GM12878 (cell line): ENCODE data around the gene CSNK1G2. TPM values are rescaled to one million over a fixed set of nuclear protein-coding genes. Genes with fewer than 3 reads are reported as not detected.

ENCODE experiments used
- ATAC-seq: fragments of 200-7000 bp; cut with Tn5 transposase; 3 replicates; pipeline ENCODE4 v1.9.1; 2020; ENCODE audit warnings: mild to moderate bottlenecking, moderate library complexity
- BruUV-seq: library from RNA; stranded (reverse); fragments of 400-500 nt; replicated peaks from 2 replicates; lab custom pipeline; 2021; lab: Mats Ljungman, UMichigan
- CTCF ChIA-PET: fragments of 300-600 bp; sonication (Branson Sonifier 250); formaldehyde crosslinking; extraction: SDS; loops from one replicate; lab custom pipeline; 2021; ENCODE audit warnings: inconsistent platforms; lab: Yijun Ruan, JAX
- POLR2A ChIA-PET: fragments of 350-600 bp; formaldehyde crosslinking; extraction: SDS; loops from one replicate; lab custom pipeline; 2021; ENCODE audit warnings: inconsistent platforms; lab: Charles Lee
- RAD21 ChIA-PET: fragments of 300-600 bp; sonication (Branson Sonifier 250); formaldehyde crosslinking; loops from one replicate; lab custom pipeline; 2023; ENCODE audit warnings: antibody characterized with exemption; ENCODE audit not compliant: unreplicated experiment; lab: Charles Lee
- SMC1A ChIA-PET: fragments of 300-600 bp; sonication (Branson Sonifier 250); formaldehyde crosslinking; loops from one replicate; lab custom pipeline; 2023; ENCODE audit not compliant: unreplicated experiment, uncharacterized antibody; lab: Charles Lee
- DNase-seq: peaks from one replicate; pipeline ENCODE4 v3.0.0-alpha.2; 2011; ENCODE audit warnings: low read depth, low spot score
- FAIRE-seq: peaks from 3 replicates; lab custom pipeline; 2011; peaks lifted over from hg19 to GRCh38; lab: Jason Lieb, UNC
- H2AFZ ChIP-seq: 2 replicates; pipeline ENCODE4 v1.6.0; 2011; ENCODE audit warnings: low read depth, low read length, control low read depth; ENCODE audit not compliant: control insufficient read depth
- H3K27ac ChIP-seq: 2 replicates; pipeline ENCODE4 v1.5.1; 2011; ENCODE audit warnings: control low read depth; ENCODE audit not compliant: control insufficient read depth, insufficient read depth
- H3K27me3 ChIP-seq, 2 experiments: replicated peaks in 1 of 2; 2 replicates each; pipeline versions ENCODE4 v1.6.0 to v1.6.1; 2011; ENCODE audit warnings: low read length in 1 of 2; ENCODE audit not compliant: control insufficient read depth in 2 of 2, insufficient read depth in 2 of 2
- H3K36me3 ChIP-seq, 2 experiments: 2 replicates each; pipeline ENCODE4 v1.5.1; 2011; ENCODE audit warnings: low read length in 1 of 2; ENCODE audit not compliant: control insufficient read depth in 2 of 2, insufficient read depth in 2 of 2
- H3K4me1 ChIP-seq: 2 replicates; pipeline ENCODE4 v1.6.1; 2011; ENCODE audit warnings: mild to moderate bottlenecking, low read length, moderate library complexity, mixed read lengths; ENCODE audit not compliant: control insufficient read depth, insufficient read depth
- H3K4me2 ChIP-seq: 2 replicates; pipeline ENCODE4 v1.6.0; 2011; ENCODE audit warnings: control low read depth; ENCODE audit not compliant: control insufficient read depth, insufficient read depth
- H3K4me3 ChIP-seq: fragments of 200-600 bp; sonication (generic); 2 replicates; pipeline ENCODE4 v1.5.1; 2016
- H3K79me2 ChIP-seq: 2 replicates; pipeline ENCODE4 v1.6.0; 2011; ENCODE audit warnings: low read length; ENCODE audit not compliant: control insufficient read depth, insufficient read depth
- H3K9ac ChIP-seq: 2 replicates; pipeline ENCODE4 v1.8.0; 2011; ENCODE audit warnings: low read length, control low read depth, mixed read lengths; ENCODE audit not compliant: control insufficient read depth, insufficient read depth
- H3K9me3 ChIP-seq: replicated peaks from 3 replicates; pipeline ENCODE4 v1.5.1; 2011; ENCODE audit warnings: mild to moderate bottlenecking, low read length; ENCODE audit not compliant: control insufficient read depth, insufficient read depth
- H4K20me1 ChIP-seq: 2 replicates; pipeline ENCODE4 v1.6.0; 2011; ENCODE audit not compliant: control insufficient read depth, insufficient read depth
- ATF7 ChIP-seq: fragments of 450-650 bp; IDR thresholded peaks from 2 replicates; pipeline ENCODE4 v1.6.1; 2016; ENCODE audit warnings: low read depth, mild to moderate bottlenecking
- BHLHE40 ChIP-seq, 2 experiments: fragments of 450-650 bp in 1 of 2; IDR thresholded peaks; 2 replicates each; pipeline ENCODE4 v1.6.1; 2011 to 2017; ENCODE audit warnings: low read depth in 2 of 2, borderline replicate concordance in 1 of 2, improper control_type of control experiment in 1 of 2, low read length in 1 of 2, mild to moderate bottlenecking in 1 of 2
- BRCA1 ChIP-seq: IDR thresholded peaks from 2 replicates; pipeline ENCODE4 v1.6.1; 2011; ENCODE audit warnings: low read depth, low read length, improper control_type of control experiment
- DPF2 ChIP-seq: fragments of 450-650 bp; IDR thresholded peaks from 2 replicates; pipeline ENCODE4 v1.6.1; 2017; ENCODE audit warnings: mild to moderate bottlenecking
- EZH2 ChIP-seq: IDR thresholded peaks from 2 replicates; pipeline ENCODE4 v1.6.1; 2012; ENCODE audit warnings: low read depth, mild to moderate bottlenecking, control low read depth, inconsistent platforms, low read length, borderline replicate concordance; ENCODE audit not compliant: control insufficient read depth
- IKZF1 ChIP-seq: fragments of 450-650 bp; conservative IDR thresholded peaks from 2 replicates; pipeline ENCODE4 v1.6.1; 2017; ENCODE audit warnings: antibody characterized with exemption, mild to moderate bottlenecking
- IKZF2 ChIP-seq, 2 experiments: fragments of 450-650 bp; IDR thresholded peaks; 2 replicates each; pipeline ENCODE4 v1.6.1; 2017; ENCODE audit warnings: mild to moderate bottlenecking in 2 of 2, moderate library complexity in 2 of 2
- MEF2B ChIP-seq: fragments of 450-650 bp; IDR thresholded peaks from 2 replicates; pipeline ENCODE4 v1.6.1; 2018; ENCODE audit warnings: mild to moderate bottlenecking, moderate library complexity; ENCODE audit not compliant: partially characterized antibody, poor library complexity, severe bottlenecking
- NBN ChIP-seq: fragments of 450-650 bp; IDR thresholded peaks from 2 replicates; pipeline ENCODE4 v1.6.1; 2016
- NFXL1 ChIP-seq: fragments of 450-650 bp; IDR thresholded peaks from 2 replicates; pipeline ENCODE4 v1.6.1; 2017; ENCODE audit warnings: antibody characterized with exemption, mild to moderate bottlenecking, borderline replicate concordance
- NR2C1 ChIP-seq: fragments of 450-650 bp; IDR thresholded peaks from 2 replicates; pipeline ENCODE4 v1.6.1; 2017; ENCODE audit warnings: antibody characterized with exemption, mild to moderate bottlenecking, moderate library complexity
- NR2C2 ChIP-seq: IDR thresholded peaks from 2 replicates; pipeline ENCODE4 v1.6.1; 2011; ENCODE audit warnings: borderline replicate concordance, low read depth; ENCODE audit not compliant: control insufficient read depth, insufficient read length
- SP1 ChIP-seq: IDR thresholded peaks from one replicate; pipeline ENCODE4 v1.6.1; 2011; ENCODE audit warnings: low read depth, low read length
- SREBF2 ChIP-seq: IDR thresholded peaks from 2 replicates; pipeline ENCODE4 v1.6.1; 2012; ENCODE audit warnings: mild to moderate bottlenecking, low read length
- TARDBP ChIP-seq: IDR thresholded peaks from 2 replicates; pipeline ENCODE4 v1.6.1; 2016; ENCODE audit warnings: borderline replicate concordance
- TBL1XR1 ChIP-seq: IDR thresholded peaks from 2 replicates; pipeline ENCODE4 v1.6.1; 2012; ENCODE audit warnings: low read depth, low read length, improper control_type of control experiment
- ZNF207 ChIP-seq: fragments of 450-650 bp; IDR thresholded peaks from 2 replicates; pipeline ENCODE4 v1.6.1; 2014; ENCODE audit warnings: antibody characterized with exemption, mild to moderate bottlenecking, borderline replicate concordance
- WGBS: methylation state at CpG from one replicate; pipeline ENCODE4 v1.1.6; 2016; ENCODE audit warnings: low lambda C conversion rate; ENCODE audit not compliant: insufficient replicate concordance, insufficient coverage; ENCODE audit errors: missing lambda C conversion rate; 5-methylcytosine and 5-hydroxymethylcytosine counted together
- in situ Hi-C: fragments of 300-500 bp; cut with MboI; formaldehyde crosslinking; loops from 9 replicates; pipeline ENCODE4 v1.14.3; 2018; ENCODE audit warnings: mixed read lengths
- intact Hi-C: fragments of 100-400 bp; cut with micrococcal nuclease; formaldehyde crosslinking; loops from one replicate; pipeline ENCODE4 v1.14.2; 2022; ENCODE audit not compliant: unreplicated experiment
- polyA plus RNA-seq, 11 experiments: library from polyadenylated mRNA; depleted of rRNA in 4 of 11; unstranded in 6 of 11; stranded (reverse) in 5 of 11; fragments of >200 nt; fragmentation: Nextera tagmentation in 4 of 11; fragmentation: Illumina TruSeq in 1 of 11; extraction: Ambion mirVana in 4 of 11; extraction: Trizol in 1 of 11; gene quantifications; 1 replicate in 1 of 11; 2 replicates in 10 of 11; pipeline versions ENCODE4 v1.2.1 to v1.2.3, GENCODE V29; 2011 to 2016; ENCODE audit warnings: inconsistent platforms in 2 of 11, missing spikeins in 2 of 11, low read depth in 1 of 11
- total RNA-seq, 4 experiments: library from RNA; depleted of rRNA in 3 of 4; stranded (reverse); fragments of >200 nt in 3 of 4; fragmentation: Illumina TruSeq in 1 of 4; extraction: Trizol in 1 of 4; gene quantifications; 2 replicates each; pipeline versions ENCODE4 v1.2.1 to v1.2.3, GENCODE V29; 2013 to 2021
- TF ChIP-seq, protein P1 (sequence below): fragments of 450-650 bp; IDR thresholded peaks from 2 replicates; pipeline ENCODE4 v1.6.1; 2017; ENCODE audit warnings: mild to moderate bottlenecking, moderate library complexity
- TF ChIP-seq, protein P2 (sequence below): fragments of 150-350 bp; IDR thresholded peaks from 2 replicates; pipeline ENCODE4 v1.6.1; 2016; ENCODE audit warnings: low read depth, low read length

The CSNK1G2 gene
- total and polyA plus RNA-seq, 10 of the 15 experiments (the other 5 are each of a cell fraction or from before 2014, with no cell fraction given), result 0.64 to 109 (median 25.0) TPM

DNA sequence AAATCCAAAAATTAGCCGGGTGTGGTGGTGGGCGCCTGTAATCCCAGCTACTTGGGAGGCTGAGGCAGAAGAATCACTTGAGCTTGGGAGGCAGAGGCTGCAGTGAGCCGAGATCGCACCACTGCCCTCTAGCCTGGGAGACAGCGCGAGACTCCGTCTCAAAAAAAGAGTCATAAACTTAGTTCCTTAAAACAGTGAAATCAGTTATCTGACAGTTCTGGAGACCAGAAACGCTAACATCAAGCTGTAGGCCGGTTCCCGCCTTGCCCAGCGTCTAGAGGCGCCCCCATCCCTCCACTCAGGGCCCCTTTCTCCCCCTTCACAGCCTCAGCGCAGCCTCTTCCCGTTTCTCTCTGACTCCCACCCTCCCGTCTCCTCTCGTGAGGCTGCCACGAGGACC, 23.8 kb upstream of the CSNK1G2 start (continued):
- TF ChIP-seq, protein P1, sequence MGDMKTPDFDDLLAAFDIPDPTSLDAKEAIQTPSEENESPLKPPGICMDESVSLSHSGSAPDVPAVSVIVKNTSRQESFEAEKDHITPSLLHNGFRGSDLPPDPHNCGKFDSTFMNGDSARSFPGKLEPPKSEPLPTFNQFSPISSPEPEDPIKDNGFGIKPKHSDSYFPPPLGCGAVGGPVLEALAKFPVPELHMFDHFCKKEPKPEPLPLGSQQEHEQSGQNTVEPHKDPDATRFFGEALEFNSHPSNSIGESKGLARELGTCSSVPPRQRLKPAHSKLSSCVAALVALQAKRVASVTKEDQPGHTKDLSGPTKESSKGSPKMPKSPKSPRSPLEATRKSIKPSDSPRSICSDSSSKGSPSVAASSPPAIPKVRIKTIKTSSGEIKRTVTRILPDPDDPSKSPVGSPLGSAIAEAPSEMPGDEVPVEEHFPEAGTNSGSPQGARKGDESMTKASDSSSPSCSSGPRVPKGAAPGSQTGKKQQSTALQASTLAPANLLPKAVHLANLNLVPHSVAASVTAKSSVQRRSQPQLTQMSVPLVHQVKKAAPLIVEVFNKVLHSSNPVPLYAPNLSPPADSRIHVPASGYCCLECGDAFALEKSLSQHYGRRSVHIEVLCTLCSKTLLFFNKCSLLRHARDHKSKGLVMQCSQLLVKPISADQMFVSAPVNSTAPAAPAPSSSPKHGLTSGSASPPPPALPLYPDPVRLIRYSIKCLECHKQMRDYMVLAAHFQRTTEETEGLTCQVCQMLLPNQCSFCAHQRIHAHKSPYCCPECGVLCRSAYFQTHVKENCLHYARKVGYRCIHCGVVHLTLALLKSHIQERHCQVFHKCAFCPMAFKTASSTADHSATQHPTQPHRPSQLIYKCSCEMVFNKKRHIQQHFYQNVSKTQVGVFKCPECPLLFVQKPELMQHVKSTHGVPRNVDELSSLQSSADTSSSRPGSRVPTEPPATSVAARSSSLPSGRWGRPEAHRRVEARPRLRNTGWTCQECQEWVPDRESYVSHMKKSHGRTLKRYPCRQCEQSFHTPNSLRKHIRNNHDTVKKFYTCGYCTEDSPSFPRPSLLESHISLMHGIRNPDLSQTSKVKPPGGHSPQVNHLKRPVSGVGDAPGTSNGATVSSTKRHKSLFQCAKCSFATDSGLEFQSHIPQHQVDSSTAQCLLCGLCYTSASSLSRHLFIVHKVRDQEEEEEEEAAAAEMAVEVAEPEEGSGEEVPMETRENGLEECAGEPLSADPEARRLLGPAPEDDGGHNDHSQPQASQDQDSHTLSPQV, result no peak
- TF ChIP-seq BRCA1, result no peak
- TF ChIP-seq TARDBP, result no peak
- TF ChIP-seq NR2C1, result no peak

DNA sequence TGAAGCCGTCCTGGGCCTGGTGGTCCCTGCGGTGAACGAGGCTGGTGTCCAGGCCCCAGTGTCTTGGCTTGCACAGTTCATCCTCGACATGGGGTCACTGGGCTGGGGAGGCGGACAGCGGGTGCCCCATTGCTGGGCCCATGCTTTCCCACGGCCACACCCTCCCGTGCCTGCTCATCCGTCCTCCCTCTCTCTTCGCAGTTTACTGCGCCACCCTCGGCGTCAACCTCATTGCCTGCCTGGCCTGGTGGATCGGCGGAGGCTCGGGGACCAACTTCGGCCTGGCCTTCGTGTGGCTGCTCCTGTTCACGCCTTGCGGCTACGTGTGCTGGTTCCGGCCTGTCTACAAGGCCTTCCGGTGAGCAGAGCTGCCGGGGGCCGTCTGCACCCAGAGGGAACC, 23.0 kb upstream of the CSNK1G2 start:
- intact Hi-C loops, result no loop called here
- Histone ChIP-seq H3K4me3 (no peak overlapping the region), H3K79me2 (no peaks in the 10 kb centered on the region; the same call in 1 of the 2 replicates), H3K9me3 (no peaks in the 10 kb centered on the region), H3K27me3 (no peaks in the 10 kb centered on the region), H3K9ac (no peak overlapping the region), H3K4me2 (no peak overlapping the region), H3K36me3 (peaks cover 2 to 12% of the 10 kb centered on the region in 2 experiments; a peak in 3 of 4 replicates), H4K20me1 (no peaks in the 10 kb centered on the region), H3K4me1 (peaks cover 14% of the 10 kb centered on the region), H3K27ac (no peak overlapping the region), H2AFZ (no peak overlapping the region)
- no peak for FAIRE-seq
- no TSS peak for BruUV-seq
- SMC1A ChIA-PET, result no interaction called here
- no peak for ATAC-seq
- 95% methylated on average over 24 of the region's 25 CpGs for WGBS
- CTCF ChIA-PET, result no interaction called here
- DNase-seq, result no peak
- in situ Hi-C loops, result no loop called here
- POLR2A ChIA-PET, result no interaction called here
- RAD21 ChIA-PET, result no interaction called here
- TF ChIP-seq NR2C2 (no peak), MEF2B (no peak), BHLHE40 (IDR thresholded peaks at IDR 0.05; ENCODE audit: borderline replicate concordance in 1 of 2, low read depth in 2 of 2, low read length in 1 of 2) (no peak), ATF7 (no peak), DPF2 (no peak), IKZF1 (no peak), ZNF207 (no peak), TBL1XR1 (no peak), NBN (no peak), EZH2 (no peak), NFXL1 (no peak), SREBF2 (no peak), IKZF2 (IDR thresholded peaks at IDR 0.05) (no peak), SP1 (no peak)
- TF ChIP-seq, protein P2, sequence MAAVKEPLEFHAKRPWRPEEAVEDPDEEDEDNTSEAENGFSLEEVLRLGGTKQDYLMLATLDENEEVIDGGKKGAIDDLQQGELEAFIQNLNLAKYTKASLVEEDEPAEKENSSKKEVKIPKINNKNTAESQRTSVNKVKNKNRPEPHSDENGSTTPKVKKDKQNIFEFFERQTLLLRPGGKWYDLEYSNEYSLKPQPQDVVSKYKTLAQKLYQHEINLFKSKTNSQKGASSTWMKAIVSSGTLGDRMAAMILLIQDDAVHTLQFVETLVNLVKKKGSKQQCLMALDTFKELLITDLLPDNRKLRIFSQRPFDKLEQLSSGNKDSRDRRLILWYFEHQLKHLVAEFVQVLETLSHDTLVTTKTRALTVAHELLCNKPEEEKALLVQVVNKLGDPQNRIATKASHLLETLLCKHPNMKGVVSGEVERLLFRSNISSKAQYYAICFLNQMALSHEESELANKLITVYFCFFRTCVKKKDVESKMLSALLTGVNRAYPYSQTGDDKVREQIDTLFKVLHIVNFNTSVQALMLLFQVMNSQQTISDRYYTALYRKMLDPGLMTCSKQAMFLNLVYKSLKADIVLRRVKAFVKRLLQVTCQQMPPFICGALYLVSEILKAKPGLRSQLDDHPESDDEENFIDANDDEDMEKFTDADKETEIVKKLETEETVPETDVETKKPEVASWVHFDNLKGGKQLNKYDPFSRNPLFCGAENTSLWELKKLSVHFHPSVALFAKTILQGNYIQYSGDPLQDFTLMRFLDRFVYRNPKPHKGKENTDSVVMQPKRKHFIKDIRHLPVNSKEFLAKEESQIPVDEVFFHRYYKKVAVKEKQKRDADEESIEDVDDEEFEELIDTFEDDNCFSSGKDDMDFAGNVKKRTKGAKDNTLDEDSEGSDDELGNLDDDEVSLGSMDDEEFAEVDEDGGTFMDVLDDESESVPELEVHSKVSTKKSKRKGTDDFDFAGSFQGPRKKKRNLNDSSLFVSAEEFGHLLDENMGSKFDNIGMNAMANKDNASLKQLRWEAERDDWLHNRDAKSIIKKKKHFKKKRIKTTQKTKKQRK, result no peak
